Stimulated activated CD8-positive, alpha-beta memory T cell treated with anti-CD3 and anti-CD28 coated beads, Interleukin-4, amount 100 ng/mL, for 4 hours (primary cell): ENCODE measurements around the gene MAN2A2.

Source experiments
- DNase-seq, 2 donors: peaks; one replicate each; pipeline ENCODE4 v3.0.0-alpha.2; 2020; ENCODE audit warnings: low read depth in 2 of 2, low spot score in 1 of 2

MAN2A2 gene

GRCh38 chr15:90941038-90941437 lies 37.9 kb downstream of the MAN2A2 start:
- DNase-seq = no peak

DNA sequence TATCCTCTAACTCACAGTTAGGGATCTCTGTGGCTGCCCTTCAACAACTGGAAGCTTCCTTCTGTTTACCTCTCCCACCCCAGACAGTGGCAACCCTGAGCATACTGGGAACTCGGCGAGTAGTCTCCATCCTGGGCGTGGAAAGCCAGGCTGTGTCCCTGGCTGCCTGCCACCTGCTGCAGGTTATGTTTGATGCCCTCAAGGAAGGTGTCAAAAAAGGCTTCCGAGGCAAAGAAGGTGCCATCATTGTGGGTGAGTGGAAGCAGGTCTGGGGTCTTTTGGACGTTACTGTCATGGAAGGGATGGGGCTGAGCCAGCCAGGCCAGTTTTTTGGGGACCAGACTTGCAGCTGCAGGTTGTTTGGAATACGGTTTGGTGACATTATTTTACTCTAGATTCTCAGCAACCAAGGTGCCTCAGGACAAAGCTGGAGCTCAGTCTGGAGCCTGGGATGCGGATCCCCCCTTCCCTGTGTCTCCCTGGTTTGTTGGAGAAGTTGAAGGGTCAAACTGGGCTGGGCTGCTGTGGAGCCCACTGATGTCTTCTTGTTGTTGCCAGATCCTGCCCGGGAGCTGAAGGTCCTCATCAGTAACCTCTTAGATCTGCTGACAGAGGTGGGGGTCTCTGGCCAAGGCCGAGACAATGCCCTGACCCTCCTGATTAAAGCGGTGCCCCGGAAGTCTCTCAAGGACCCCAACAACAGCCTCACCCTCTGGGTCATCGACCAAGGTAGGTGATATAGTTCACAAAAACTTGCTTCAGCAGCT lies 39.4 kb downstream of the MAN2A2 start:
- no peak for DNase-seq

DNA sequence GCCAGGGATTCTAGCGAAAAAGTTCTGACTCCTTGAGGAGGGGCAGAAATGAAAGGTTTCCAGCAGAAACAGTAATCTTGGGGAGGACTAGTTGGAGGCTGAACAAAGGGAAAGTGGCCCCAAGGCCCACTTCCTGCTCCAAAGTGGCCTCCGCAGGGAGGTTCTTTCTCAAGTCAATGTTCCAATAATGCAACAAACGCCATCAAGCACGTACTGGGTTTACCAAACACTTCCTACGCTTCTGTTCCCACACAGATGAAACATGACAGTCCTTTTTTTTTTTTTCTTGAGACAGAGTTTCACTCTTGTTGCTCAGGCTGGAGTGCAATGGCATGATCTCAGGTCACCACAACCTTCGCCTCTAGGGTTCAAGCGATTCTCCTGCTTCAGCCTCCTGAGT lies 42.0 kb downstream of the MAN2A2 start:
- no peak for DNase-seq

- DNase-seq = no peak
These were observed 43.4 kb downstream of the MAN2A2 start for GRCh38 chr15:90946538-90946937.

DNA sequence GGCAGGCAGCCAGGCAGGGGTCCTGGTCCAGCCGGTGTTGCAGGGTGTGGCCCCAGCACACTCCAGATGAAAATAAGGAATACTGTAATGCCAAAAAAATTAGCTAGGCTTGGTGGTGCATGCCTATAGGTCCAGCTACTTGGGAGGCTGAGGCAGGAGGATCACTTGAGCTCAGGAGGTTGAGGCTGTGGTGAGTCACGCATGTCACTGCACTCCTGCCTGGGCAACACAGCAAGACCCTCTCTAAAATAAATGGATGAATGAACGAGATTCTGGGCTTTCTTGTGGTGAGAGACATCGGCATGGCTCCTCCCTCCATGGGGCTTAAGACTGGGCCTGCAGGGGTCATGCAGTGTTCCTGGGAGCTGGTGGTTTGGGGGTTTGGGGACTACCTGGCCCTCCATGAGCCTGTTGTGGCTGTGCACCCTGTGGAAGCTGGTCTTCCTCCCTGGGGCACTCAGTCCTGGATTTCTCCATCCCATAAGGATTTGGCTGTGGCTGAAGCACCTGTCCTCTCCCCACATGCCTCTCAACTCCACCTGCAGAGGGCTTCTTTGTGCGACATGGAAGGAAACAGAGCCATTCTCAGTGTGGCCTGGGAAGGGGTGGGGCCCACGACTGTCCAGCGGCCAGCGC lies 44.0 kb downstream of the MAN2A2 start:
- no peak for DNase-seq

- DNase-seq = no peak
These were observed 44.7 kb downstream of the MAN2A2 start for GRCh38 chr15:90947577-90948357.

DNA sequence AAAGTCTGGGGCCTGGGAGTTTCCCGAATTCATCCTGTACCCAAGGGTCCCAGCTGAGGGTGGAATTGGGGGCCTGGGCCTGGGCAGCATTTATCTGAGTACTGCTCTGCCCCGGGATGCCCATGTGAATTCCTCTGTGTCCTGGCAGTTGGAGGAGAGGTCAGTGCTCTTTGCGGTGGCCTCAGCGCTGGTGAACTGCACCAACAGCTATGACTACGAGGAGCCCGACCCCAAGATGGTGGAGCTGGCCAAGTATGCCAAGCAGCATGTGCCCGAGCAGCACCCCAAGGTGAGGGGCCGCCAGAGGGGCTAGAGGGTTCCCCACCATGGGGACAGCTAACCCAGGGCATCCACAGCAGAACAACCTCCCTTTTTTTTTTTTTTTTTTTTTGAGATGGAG lies 45.4 kb downstream of the MAN2A2 start:
- DNase-seq = no peak

DNA sequence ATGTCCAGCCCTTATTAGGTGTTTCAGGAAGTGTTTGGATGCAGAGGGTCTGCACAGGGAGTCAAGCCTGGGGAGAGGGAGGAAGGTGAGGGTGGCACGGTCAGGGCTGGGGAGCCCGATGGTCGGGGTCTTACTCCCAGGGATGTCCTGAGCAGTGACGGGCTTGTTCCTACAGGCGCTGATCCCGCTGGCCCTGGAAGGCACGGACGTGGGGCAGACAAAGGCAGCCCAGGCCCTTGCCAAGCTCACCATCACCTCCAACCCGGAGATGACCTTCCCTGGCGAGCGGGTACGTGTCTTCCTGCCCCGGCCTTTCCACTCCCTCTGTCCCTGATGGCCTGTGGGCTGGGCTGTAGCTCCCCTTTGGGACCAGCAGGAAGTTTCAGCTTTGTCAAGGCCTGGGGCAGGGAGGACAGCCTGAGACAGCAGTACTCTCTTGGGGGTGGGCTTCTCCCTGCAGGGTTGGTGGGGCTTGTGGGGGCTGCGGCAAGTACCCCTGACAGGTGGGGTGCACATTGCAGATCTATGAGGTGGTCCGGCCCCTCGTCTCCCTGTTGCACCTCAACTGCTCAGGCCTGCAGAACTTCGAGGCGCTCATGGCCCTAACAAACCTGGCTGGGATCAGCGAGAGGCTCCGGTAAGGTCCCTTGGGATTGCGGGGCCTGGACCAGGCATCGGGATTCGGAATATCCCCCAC lies 47.0 kb downstream of the MAN2A2 start:
- DNase-seq = no peak

DNA sequence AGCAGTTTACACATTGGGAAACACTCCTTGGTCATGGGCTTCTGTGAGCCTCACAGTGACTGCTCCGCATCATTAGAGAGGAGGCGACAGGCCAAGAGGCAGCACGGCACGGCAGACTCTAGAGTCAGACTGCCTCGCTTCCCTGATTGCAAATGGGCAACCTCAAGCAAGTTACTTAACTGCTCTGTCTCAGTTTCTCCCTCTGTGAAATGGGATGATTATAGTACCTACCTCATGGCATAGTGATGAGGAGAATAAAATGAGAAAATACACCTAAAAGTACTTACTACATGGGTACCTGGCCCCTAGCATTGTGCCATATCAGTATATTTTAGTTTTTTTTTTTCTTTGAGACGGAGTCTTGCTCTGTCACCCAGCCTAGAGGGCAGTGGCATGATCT lies 47.6 kb downstream of the MAN2A2 start:
- no peak for DNase-seq

DNA sequence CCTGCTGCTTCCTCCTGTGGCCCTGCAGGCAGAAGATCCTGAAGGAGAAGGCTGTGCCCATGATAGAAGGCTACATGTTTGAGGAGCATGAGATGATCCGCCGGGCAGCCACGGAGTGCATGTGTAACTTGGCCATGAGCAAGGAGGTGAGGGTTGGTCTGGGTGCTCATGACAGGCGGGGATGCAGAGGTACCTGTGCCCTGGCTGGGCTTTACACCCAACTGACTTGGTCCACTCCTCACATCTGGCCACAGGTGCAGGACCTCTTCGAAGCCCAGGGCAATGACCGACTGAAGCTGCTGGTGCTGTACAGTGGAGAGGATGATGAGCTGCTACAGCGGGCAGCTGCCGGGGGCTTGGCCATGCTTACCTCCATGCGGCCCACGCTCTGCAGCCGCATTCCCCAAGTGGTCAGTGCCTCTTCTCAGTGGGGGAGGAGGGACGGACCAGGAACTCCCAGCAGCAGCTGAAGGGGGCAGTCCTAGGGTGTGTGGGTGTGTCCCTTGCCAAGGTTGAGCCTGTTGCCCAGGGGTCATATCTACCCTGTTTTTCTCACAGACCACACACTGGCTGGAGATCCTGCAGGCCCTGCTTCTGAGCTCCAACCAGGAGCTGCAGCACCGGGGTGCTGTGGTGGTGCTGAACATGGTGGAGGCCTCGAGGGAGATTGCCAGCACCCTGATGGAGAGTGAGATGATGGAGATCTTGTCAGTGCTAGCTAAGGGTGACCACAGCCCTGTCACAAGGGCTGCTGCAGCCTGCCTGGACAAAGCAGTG lies 50.0 kb downstream of the MAN2A2 start:
- no peak for DNase-seq

DNA sequence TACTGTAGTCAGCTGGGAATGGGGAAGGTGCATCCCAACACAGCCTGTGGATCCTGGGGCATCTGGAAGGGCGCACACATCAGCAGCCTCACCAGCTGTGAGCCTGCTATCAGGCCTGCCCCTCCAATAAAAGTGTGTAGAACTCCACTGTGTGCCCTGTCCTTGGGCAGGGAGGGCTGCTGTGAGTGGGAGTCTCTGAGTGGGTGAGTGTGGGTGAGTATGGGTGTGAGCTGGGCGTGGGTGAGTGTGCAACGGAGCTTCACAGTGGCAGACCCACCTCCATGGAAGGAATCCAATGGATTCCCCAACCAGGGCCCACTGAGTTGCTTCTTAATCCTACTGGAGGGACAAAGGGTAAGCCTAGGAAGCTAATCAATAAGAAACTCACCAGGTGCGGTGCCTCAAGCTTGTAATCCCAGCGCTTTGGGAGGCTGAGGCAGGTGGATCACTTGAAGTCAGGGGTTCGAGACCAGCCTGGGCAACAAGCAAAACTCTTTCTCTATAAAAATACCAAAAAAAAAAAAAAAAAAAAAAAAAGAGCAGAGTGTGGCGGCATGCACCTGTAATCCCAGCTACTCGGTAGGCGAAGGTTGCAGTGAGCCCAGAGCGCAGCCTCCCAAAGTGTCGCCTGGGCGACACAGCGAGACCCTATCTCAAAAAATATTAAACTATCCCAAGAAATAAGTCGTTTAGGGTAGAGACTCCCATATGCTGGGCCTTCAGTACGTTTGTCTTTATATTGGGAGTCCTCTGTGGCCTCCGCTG lies 51.0 kb downstream of the MAN2A2 start:
- no peak for DNase-seq

DNA sequence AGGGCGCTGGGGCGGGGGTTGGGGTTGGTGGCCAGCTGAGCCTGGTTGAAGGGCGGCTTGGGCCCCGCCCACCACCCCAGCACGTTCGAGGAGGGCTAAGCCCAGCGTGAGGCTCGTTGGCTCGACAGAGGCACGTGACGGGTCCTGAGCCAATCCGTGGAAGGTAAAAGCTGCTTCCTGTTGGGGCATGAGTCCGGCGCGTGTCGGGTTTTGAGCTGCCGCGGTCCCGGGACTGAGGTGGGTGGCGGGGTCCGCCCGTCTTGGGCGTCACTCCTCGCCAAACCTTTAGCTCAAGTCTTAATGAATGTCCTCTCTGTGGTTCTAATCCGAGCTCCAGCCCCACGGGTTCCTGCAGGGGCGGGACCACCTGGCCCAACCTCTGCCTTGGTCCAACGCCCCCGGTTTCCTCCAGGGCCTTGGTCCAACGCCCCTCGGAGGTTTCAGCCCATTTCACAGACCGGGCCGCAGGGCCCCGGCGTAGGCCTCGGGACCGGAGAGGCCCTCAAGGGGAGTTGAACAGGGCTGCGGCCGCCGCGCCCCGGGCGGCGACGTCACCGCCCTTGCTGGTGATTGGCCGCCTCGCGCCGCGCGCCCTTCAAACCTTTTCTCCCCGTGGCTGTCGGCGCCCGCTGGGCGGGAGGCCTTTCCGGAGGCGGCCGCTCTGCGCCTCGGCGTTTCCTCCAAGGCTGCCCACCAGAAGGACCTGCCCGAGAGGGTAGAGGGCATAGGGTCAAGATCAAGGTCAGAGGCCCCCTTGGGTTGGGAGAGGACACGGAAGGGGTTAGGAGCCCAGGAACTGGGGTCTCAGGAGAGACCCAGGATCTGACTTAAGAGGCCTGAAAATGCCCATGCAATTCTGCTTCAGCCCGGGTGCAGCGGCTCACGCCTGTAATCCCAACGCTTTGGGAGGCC lies 51.9 kb downstream of the MAN2A2 start, which contains the start of gene RCCD1:
Gene RCCD1, plus strand, starts transcription at position 173 of the 912 bp plus-strand sequence. CDS start 1,851 bp downstream, outside the sequence.
- peak; percentile 72 to 80 for DNase-seq

- no peak for DNase-seq
These were observed 52.6 kb downstream of the MAN2A2 start for GRCh38 chr15:90955624-90956273.

- DNase-seq = peak; percentile 19 to 24
These were observed 53.4 kb downstream of the MAN2A2 start for GRCh38 chr15:90956274-90957030.

GRCh38 chr15:90957031-90957790 lies 54.1 kb downstream of the MAN2A2 start:
- DNase-seq = no peak

- DNase-seq = no peak
These were observed 54.7 kb downstream of the MAN2A2 start for GRCh38 chr15:90957791-90958190.
